ENCODE data around the gene STK24. TPM values are rescaled to one million over a fixed set of nuclear protein-coding genes. Genes with fewer than 3 reads are reported as not detected.

The STK24 gene
- polyA plus RNA-seq, 1 experiment: 44.0 TPM

GRCh38 chr13:98445340-98446233 lies 131.3 kb downstream of the STK24 start:
- Histone ChIP-seq H3K27ac (ENCODE audit: low read depth, low read length) (no peak overlapping the region), H3K4me3 (ENCODE audit: low read depth, low read length) (no peak overlapping the region), H3K9me3 (ENCODE audit: control insufficient read depth, insufficient read depth, low read length) (no peaks in the 10 kb centered on the region; the same call in 1 of the 2 replicates), H3K27me3 (ENCODE audit: control insufficient read depth, insufficient read depth, low read length) (no peaks in the 10 kb centered on the region)
- DNase-seq (ENCODE audit: low read depth, low spot score): no peak
- ChIA-PET POLR2A (interaction anchor here (1.6 kb wide), 1 partner anchor 208 kb away, joined by 5 read pairs; no protein-coding TSS in a partner anchor), CTCF (interaction anchor here (0.6 to 3.1 kb wide), 37 partner anchors 9 to 605 kb away, joined by 3 to 68 read pairs (median 4); no protein-coding TSS in a partner anchor)
- TF ChIP-seq CTCF (IDR thresholded peaks at IDR 0.05; ENCODE audit: low read depth, low read length): peak; percentile 98

- TF ChIP-seq CTCF (IDR thresholded peaks at IDR 0.05; ENCODE audit: low read depth, low read length): no peak
- DNase-seq (ENCODE audit: low read depth, low spot score): no peak
- no peak overlapping the region for H3K4me3 ChIP-seq (ENCODE audit: low read depth, low read length)
- H3K27ac ChIP-seq (ENCODE audit: low read depth, low read length): no peak overlapping the region
- H3K9me3 ChIP-seq (ENCODE audit: control insufficient read depth, insufficient read depth, low read length): no peaks in the 10 kb centered on the region; the same call in 1 of the 2 replicates
- POLR2A ChIA-PET: interaction anchor here (1.6 kb wide), 1 partner anchor 209 kb away, joined by 5 read pairs; no protein-coding TSS in a partner anchor
- H3K27me3 ChIP-seq (ENCODE audit: control insufficient read depth, insufficient read depth, low read length): no peaks in the 10 kb centered on the region
- CTCF ChIA-PET: interaction anchor here (0.6 to 3.1 kb wide), 15 partner anchors 8 to 604 kb away, joined by 3 to 68 read pairs (median 7); no protein-coding TSS in a partner anchor
Measured at GRCh38 chr13:98444381-98444780, 132.5 kb downstream of the STK24 start.

- CTCF ChIA-PET: interaction anchor here (1.1 to 3.1 kb wide), 6 partner anchors 199 to 399 kb away, joined by 3 to 68 read pairs (median 10); no protein-coding TSS in a partner anchor
- Histone ChIP-seq H3K4me3 (ENCODE audit: low read depth, low read length) (no peak overlapping the region), H3K27ac (ENCODE audit: low read depth, low read length) (no peak overlapping the region), H3K27me3 (ENCODE audit: control insufficient read depth, insufficient read depth, low read length) (no peaks in the 10 kb centered on the region), H3K9me3 (ENCODE audit: control insufficient read depth, insufficient read depth, low read length) (no peaks in the 10 kb centered on the region; the same call in 1 of the 2 replicates)
- no peak for TF ChIP-seq CTCF (IDR thresholded peaks at IDR 0.05; ENCODE audit: low read depth, low read length)
- POLR2A ChIA-PET: no interaction called here
- DNase-seq (ENCODE audit: low read depth, low spot score): no peak
Measured at GRCh38 chr13:98443800-98444325, 133.0 kb downstream of the STK24 start.

- ChIA-PET CTCF (interaction anchor here (0.8 to 1.2 kb wide), 2 partner anchors 210 to 231 kb away, joined by 3 to 5 read pairs; no protein-coding TSS in a partner anchor), POLR2A (no interaction called here)
- no peak overlapping the region for H3K4me3 ChIP-seq (ENCODE audit: low read depth, low read length)
- TF ChIP-seq CTCF (IDR thresholded peaks at IDR 0.05; ENCODE audit: low read depth, low read length): no peak
- no peaks in the 10 kb centered on the region for H3K27me3 ChIP-seq (ENCODE audit: control insufficient read depth, insufficient read depth, low read length)
- H3K27ac ChIP-seq (ENCODE audit: low read depth, low read length): peak overlapping the region; percentile 39
- H3K9me3 ChIP-seq (ENCODE audit: control insufficient read depth, insufficient read depth, low read length): no peaks in the 10 kb centered on the region; the same call in 1 of the 2 replicates
- peak; percentile 26 for DNase-seq (ENCODE audit: low read depth, low spot score)
Measured at GRCh38 chr13:98443329-98443728, 133.6 kb downstream of the STK24 start.

Data from AG04450 (cell line).